Measurements from ENCODE around the gene NTNG1.

GRCh38 chr1:107293901-107294613 is 153.2 kb downstream of the NTNG1 start:
- TF ChIP-seq CTCF (IDR thresholded peaks at IDR 0.05) (no peak), POLR2AphosphoS5 (IDR thresholded peaks at IDR 0.05) (no peak), POLR2A (IDR thresholded peaks at IDR 0.05) (no peak), EP300 (IDR thresholded peaks at IDR 0.05) (no peak)

Data from suprapubic skin (tissue), 4 donors.